GM12878 (cell line): ENCODE data around the gene RAB4B.

Source experiments
- TAF1 ChIP-seq: IDR thresholded peaks from 2 replicates; pipeline ENCODE4 v1.6.1; 2011; ENCODE audit warnings: mild to moderate bottlenecking, low read depth, low read length, borderline replicate concordance
- YY1 ChIP-seq: IDR thresholded peaks from 2 replicates; pipeline ENCODE4 v1.6.1; 2011; ENCODE audit warnings: low read depth, mild to moderate bottlenecking, low read length

GRCh38 chr19:40809358-40810086, 31.5 kb downstream of the RAB4B start:
- TF ChIP-seq YY1 = no peak
- TF ChIP-seq TAF1 = no peak
